GM20431 (cell line): ENCODE data around the gene PSMB1.
"Not testable (repeated sequence)": the region's sequence is repeated elsewhere in the genome, so short reads cannot be mapped to it uniquely, and the experiment has no call there.

Experiments
- in situ Hi-C: fragments of 300-500 bp; cut with MseI, MboI; formaldehyde crosslinking; loops from one replicate; pipeline ENCODE4 v1.15.0; 2020; ENCODE audit warnings: low sequenced_read_pairs; ENCODE audit not compliant: unreplicated experiment

Gene PSMB1

DNA sequence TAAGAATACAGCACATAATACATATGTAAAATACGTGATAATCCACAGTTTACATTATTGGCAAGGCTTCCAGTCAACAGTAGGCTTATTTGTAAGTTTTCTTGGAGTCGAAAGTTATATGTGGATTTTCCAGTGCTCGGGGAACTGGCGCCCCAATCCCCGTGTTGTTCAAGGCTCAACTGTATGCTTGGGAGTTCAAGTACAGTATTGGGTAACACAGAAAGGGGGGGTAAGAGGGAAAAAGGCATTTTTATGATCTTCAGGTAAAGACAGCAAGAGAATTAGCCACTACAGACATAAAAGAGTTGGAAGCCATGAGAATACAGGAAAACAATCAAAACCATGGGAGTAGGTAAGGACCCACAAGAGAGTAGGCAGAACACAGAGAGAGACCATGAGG lies 16.4 kb downstream of the PSMB1 start:
- in situ Hi-C loops = no loop called here

GRCh38 chr6:170535004-170535403 lies 18.1 kb downstream of the PSMB1 start:
- in situ Hi-C loops = no loop called here

DNA sequence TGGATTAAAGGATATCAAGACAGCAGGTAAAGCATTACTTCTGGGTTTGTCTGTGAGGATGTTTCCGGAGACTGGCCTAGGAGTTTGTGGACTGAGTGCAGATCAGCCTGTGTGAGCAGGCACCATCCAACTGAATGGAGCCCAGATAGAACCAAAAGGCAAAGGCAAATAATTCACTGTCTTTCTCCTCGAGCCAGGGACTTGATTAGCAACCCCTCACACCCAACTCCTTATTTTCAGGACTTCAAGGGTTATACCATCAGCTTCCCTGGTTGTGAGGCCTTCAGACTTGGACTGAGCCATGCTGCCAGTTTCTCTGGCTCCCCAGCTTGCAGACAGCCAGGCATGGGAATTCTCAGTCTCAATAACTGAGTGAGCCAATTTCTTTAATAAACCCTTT lies 19.3 kb downstream of the PSMB1 start:
- in situ Hi-C loops = no loop called here

DNA sequence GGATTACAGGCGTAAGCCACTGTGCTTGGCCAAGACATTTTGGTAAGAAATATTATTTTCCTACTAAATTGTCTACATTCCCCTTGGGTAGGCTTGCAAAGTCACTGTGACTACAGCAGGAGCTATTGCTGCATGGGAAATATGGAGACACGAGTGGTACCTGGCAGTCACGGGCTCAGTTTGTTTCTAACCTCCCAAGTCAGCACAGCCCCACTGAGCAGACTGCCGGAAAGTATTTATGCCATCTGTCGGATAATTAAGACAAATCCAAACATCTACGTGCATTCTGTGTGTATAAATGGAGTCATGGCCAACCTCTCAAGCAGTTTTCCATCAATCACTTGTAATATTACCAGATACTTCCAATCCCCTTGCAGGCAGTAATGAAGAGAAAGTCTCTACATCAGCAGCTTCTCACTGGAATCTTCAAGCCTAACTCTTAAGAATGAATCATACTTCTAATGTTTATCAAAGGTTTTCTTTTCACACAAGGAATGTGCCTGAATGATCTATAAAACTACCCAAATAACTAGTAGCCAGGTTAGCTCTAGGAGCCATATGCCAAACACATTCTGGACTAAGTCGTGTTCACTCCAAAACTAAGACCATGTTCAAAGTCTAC lies 20.1 kb downstream of the PSMB1 start:
- in situ Hi-C loops = no loop called here

DNA sequence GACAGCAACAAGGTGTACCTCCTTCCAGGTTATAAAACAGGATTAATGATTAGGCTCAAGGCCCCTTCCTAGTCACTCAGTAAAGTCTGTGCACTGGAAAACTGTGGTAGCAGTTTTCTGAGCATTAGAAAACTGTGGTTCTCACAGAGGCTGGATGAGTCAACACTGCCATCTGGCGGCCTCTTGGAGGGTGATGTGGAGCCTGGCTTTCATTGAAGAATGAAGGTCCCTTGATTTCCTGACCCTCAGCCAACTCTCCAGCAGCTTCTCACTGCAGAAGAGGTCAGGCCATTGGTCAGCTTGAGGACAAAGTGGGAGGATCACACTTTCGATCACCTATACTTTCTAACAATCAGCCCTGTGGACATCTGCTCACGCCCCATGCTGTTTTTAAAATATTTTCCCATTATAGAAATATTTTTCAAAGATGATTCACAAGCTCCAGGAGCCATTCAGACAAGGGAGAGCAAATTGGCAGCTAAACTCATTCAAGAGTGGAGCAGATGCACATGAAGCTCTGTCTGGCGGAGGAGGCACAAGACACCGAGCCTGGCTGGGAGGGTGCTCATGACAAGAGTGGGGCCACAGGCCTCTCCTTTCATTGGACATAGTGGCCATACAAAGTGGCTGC lies 23.2 kb downstream of the PSMB1 start:
- in situ Hi-C loops = no loop called here

DNA sequence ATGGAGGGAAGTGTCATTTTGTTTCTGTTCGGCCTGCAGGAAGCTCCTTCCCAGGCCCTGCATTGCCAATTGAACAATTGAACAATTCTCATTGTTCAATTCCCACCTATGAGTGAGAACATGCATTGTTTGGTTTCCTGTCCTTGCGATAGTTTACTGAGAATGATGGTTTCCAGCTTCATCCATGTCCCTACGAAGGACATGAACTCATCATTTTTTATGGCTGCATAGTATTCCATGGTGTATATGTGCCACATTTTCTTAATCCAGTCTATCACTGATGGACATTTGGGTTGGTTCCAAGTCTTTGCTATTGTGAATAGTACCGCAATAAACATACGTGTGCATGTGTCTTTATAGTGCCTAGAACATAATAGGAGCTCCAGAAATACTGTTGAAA lies 25.1 kb downstream of the PSMB1 start:
- in situ Hi-C loops = not testable (repeated sequence)

DNA sequence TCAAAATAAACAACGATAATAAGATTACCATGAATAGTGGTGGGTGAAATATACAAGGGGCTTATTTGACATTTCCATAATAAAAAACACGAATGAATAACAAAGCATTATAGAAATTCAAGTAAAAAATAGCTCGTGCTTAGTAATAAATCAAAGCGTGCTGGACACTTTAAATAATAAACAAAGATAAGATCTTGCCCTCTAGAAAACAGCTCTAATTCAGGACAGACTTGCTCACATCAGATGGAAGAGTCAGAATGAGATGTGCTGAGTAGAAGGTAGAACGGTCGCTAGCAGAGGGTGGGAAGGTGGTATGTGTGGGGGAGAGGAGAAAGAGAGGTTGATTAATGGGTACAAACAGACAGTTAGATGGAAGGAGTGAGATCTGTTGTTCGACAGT lies 27.3 kb downstream of the PSMB1 start:
- in situ Hi-C loops = no loop called here

GRCh38 chr6:170524172-170524502 lies 29.0 kb downstream of the PSMB1 start:
- in situ Hi-C loops = no loop called here

- in situ Hi-C loops = no loop called here
Observed at GRCh38 chr6:170523256-170524171, 29.6 kb downstream of the PSMB1 start.

DNA sequence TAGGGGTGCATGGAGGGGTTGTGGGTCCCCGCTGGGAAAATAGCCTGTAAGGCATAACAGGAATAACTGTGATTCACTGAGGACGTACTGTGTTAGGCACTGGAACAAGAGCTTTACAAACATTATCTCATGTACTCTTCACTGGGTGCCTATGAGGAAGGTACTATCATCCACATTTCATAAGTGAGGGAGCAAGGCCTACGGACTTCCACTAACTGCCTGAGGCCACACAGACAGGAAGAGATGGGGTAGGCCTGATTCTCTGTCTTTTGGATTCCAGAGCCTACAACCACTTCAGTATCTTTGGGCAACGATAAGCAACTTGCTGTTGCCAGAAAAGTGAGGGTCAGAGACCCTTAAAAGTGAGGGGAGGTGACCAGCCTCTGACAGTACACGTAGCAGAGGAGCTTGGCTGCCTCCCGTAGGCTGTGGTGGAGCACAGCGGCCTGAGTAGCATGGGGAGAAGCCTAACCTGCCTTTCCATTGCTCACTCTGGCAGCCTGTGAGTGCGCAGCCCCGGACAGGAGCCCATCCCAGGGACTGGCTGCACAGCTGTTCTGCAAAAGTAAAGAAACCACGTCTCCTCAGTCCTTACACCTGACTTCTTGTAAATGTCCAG lies 30.4 kb downstream of the PSMB1 start:
- in situ Hi-C loops = no loop called here

- in situ Hi-C loops = no loop called here
Observed at GRCh38 chr6:170516783-170517616, 36.1 kb downstream of the PSMB1 start.

GRCh38 chr6:170514908-170515307 lies 38.2 kb downstream of the PSMB1 start:
- in situ Hi-C loops = no loop called here

- in situ Hi-C loops = no loop called here
Observed at GRCh38 chr6:170512249-170512648, 40.9 kb downstream of the PSMB1 start.

DNA sequence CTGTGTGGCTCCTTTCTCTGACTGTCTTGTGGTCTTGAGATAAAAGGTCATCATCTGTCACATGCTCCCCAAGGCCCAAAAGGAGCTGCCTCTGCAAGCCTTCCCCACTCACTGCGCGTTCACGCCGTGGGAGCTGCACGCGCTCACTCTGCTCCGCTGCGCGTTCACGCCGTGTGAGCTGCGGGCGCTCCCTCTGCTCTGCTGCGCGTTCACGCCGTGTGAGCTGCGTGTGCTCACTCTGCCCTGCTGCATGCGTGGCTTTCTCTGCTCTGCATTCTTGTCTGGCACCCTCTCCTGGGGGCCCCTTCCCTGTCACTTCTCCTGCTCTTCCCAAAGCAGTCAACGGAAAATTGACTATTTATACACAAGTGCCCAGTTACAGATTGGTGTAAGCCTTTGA lies 42.5 kb downstream of the PSMB1 start:
- in situ Hi-C loops = no loop called here

DNA sequence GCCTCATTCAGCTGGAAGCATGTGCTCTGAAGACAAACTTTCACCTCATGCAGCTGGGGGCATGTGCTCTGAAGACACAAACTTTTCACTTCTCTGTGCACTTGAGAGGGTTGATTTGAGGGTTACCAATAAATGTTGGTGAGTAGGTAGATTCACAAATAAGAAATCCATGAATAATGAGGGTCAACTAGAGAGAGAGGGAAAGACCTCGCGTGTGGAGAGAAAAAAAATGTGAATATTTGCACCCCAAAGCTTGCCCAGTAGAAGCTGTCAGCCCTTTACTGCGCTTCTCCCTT lies 43.4 kb downstream of the PSMB1 start:
- in situ Hi-C loops = no loop called here

GRCh38 chr6:170508892-170509722 lies 44.0 kb downstream of the PSMB1 start:
- in situ Hi-C loops = not testable (repeated sequence)

DNA sequence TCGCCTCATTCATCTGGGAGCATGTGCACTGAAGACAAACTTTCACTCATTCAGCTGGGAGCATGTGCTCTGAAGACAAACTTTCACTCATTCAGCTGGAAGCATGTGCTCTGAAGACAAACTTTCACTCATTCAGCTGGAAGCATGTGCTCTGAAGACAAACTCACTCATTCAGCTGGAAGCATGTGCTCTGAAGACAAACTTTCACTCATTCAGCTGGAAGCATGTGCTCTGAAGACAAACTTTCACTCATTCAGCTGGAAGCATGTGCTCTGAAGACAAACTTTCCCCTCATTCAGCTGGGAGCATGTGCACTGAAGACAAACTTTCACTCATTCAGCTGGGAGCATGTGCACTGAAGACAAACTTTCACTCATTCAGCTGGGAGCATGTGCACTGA lies 44.8 kb downstream of the PSMB1 start:
- in situ Hi-C loops = not testable (repeated sequence)

DNA sequence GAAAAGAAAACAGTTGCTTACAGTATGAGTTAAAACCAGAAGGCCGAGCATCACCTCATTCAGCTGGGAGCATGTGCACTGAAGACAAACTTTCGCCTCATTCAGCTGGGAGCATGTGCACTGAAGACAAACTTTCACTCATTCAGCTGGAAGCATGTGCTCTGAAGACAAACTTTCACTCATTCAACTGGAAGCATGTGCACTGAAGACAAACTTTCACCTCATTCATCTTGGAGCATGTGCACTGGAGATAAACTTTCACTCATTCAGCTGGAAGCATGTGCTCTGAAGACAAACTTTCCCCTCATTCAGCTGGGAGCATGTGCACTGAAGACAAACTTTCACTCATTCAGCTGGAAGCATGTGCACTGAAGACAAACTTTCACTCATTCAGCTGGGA lies 45.4 kb downstream of the PSMB1 start:
- in situ Hi-C loops = not testable (repeated sequence)

GRCh38 chr6:170506446-170506845 lies 46.7 kb downstream of the PSMB1 start:
- in situ Hi-C loops = no loop called here
